Endothelial cell (in vitro differentiated cells): Measurements from ENCODE around the gene OR6S1. TPM values are rescaled to one million over a fixed set of nuclear protein-coding genes. Genes with fewer than 3 reads are reported as not detected.

Experiments
- DNase-seq: peaks from one replicate; pipeline ENCODE4 v3.0.0; 2021; ENCODE audit warnings: low spot score
- H3K27ac Mint-ChIP-seq: one replicate; pipeline ENCODE4 v1.8.0; 2021; ENCODE audit warnings: mixed read lengths, inconsistent platforms; ENCODE audit not compliant: unreplicated experiment
- H3K27me3 Mint-ChIP-seq: one replicate; pipeline ENCODE4 v1.8.0; 2021; ENCODE audit warnings: mild to moderate bottlenecking, moderate library complexity, mixed read lengths, inconsistent platforms; ENCODE audit not compliant: unreplicated experiment
- H3K36me3 Mint-ChIP-seq: one replicate; pipeline ENCODE4 v1.8.0; 2021; ENCODE audit warnings: mild to moderate bottlenecking, low read depth, mixed read lengths, inconsistent platforms; ENCODE audit not compliant: unreplicated experiment
- H3K4me1 Mint-ChIP-seq: one replicate; pipeline ENCODE4 v1.8.0; 2021; ENCODE audit warnings: mild to moderate bottlenecking, mixed read lengths, inconsistent platforms; ENCODE audit not compliant: unreplicated experiment
- H3K4me3 Mint-ChIP-seq: one replicate; pipeline ENCODE4 v1.8.0; 2021; ENCODE audit warnings: mild to moderate bottlenecking, mixed read lengths, inconsistent platforms; ENCODE audit not compliant: unreplicated experiment
- H3K9me3 Mint-ChIP-seq: one replicate; pipeline ENCODE4 v1.8.0; 2021; ENCODE audit warnings: mixed read lengths, inconsistent platforms; ENCODE audit not compliant: unreplicated experiment
- CTCF ChIP-seq: fragments of 200-600 bp; sonication (generic); IDR thresholded peaks from one replicate; pipeline ENCODE4 v1.5.0; 2021; ENCODE audit warnings: antibody characterized with exemption; ENCODE audit not compliant: unreplicated experiment
- total RNA-seq: library from RNA; stranded (reverse); fragmentation: NEBNext Ultra II Directional; extraction: Animal tissue kit (Norgen Biotek cat#: 25700); gene quantifications from one replicate; pipeline ENCODE4 v1.2.1, GENCODE V29; 2021; ENCODE audit not compliant: unreplicated experiment

The OR6S1 gene
- total RNA-seq, 1 donor from 2014 or later = not detected

DNA sequence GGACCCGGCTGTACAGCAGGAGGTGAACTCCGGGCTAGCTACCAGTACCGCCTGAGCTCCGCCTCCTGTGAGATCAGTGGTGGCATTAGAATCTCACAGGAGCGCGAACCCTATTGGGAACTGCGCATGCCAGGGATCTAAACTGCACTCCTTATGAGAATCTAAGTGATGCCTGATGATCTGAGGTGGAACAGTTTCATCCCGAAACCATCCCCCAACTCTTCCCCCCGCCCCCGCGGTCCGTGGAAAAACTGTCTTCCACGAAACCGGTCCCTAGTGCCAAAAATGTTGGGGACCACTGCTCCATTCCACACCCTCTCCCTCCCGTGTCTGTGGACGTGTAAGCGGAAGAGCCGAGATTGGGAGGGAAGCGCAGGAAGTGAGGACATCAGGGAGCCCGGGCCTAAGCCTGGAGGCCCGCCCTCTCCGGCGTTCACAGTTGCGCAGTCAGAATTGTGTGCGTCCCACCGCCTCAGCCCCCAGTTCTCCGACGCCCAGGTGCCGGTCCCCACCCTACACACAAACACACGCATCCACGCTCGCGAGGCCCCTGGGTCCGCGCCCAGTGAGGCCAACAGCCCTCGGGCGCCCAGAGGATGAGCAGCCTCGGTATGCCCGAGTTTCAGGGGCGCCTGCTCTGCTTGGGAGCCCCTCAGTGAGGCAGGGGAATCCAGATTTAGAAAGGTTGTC lies 41.1 kb upstream of the OR6S1 start:
- no peak overlapping the region for H3K4me3 Mint-ChIP-seq
- no peak overlapping the region for H3K27ac Mint-ChIP-seq
- peaks cover 16% of the 10 kb centered on the region for H3K27me3 Mint-ChIP-seq
- no peak for TF ChIP-seq CTCF
- peaks cover 6% of the 10 kb centered on the region for H3K36me3 Mint-ChIP-seq
- DNase-seq = peak; percentile 72
- H3K9me3 Mint-ChIP-seq = no peaks in the 10 kb centered on the region
- H3K4me1 Mint-ChIP-seq = peaks cover 6% of the 10 kb centered on the region

GRCh38 chr14:20682127-20682434 lies 40.6 kb upstream of the OR6S1 start:
- Mint-ChIP-seq H3K36me3 (peaks cover 6% of the 10 kb centered on the region), H3K27ac (no peak overlapping the region), H3K27me3 (peaks cover 16% of the 10 kb centered on the region), H3K9me3 (no peaks in the 10 kb centered on the region), H3K4me1 (peaks cover 6% of the 10 kb centered on the region), H3K4me3 (no peak overlapping the region)
- DNase-seq = no peak
- TF ChIP-seq CTCF = no peak

GRCh38 chr14:20681348-20682126 lies 40.0 kb upstream of the OR6S1 start:
- Mint-ChIP-seq H3K4me1 (peaks cover 9% of the 10 kb centered on the region), H3K9me3 (no peaks in the 10 kb centered on the region), H3K4me3 (no peak overlapping the region), H3K36me3 (peaks cover 6% of the 10 kb centered on the region), H3K27ac (no peak overlapping the region), H3K27me3 (peaks cover 16% of the 10 kb centered on the region)
- DNase-seq = peak; percentile 84
- TF ChIP-seq CTCF = no peak

DNA sequence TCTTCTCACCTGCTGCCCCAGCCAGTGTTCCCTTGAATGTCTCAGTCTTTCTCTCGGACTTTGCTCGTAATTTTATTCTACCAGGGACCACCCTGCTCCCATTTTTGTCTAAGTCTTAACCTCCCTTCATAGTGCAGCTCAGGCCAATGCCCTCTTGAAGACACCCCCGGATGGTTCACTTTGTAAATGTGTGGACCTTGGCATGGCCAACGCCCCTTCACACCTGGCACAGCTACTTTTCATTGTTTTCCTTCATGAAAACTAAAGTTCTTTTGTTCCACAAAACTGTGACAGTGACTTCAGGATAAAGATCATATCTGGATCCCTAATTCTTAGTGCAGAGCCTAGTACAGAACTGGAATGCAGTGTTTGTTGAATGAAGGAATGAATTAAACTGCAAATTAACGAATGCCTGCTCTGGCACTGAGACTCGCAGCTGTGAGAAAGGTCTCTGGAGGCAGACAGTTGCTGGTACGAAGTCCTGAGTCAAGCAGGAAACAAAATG lies 39.4 kb upstream of the OR6S1 start:
- Mint-ChIP-seq H3K27me3 (peaks cover 18% of the 10 kb centered on the region), H3K4me3 (no peak overlapping the region), H3K9me3 (no peaks in the 10 kb centered on the region), H3K27ac (no peak overlapping the region), H3K36me3 (peaks cover 6% of the 10 kb centered on the region), H3K4me1 (peaks cover 15% of the 10 kb centered on the region)
- no peak for DNase-seq
- no peak for TF ChIP-seq CTCF

DNA sequence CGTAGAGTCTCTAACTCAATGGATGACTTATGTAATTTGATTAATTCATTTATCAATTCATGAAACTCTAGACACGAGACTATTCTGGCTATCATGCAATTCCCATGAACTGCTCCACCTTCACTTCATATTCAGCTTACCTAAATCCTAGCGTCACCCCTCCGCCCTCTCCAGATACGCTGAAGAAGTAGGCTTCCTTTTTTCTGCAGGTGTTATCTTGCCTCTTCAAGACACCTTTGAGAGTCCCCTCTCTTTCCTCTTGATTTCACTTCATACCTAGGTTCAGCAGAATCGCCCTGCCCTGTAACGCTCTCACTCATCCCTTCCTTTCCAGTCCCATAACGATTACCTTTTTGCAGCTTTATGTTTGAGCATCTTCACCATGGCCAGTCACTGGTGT lies 38.9 kb upstream of the OR6S1 start:
- H3K27ac Mint-ChIP-seq = no peak overlapping the region
- no peak for DNase-seq
- no peak for TF ChIP-seq CTCF
- peaks cover 15% of the 10 kb centered on the region for H3K4me1 Mint-ChIP-seq
- H3K9me3 Mint-ChIP-seq = no peaks in the 10 kb centered on the region
- H3K4me3 Mint-ChIP-seq = no peak overlapping the region
- H3K36me3 Mint-ChIP-seq = peaks cover 6% of the 10 kb centered on the region
- peaks cover 18% of the 10 kb centered on the region for H3K27me3 Mint-ChIP-seq
